IPS-NIHi11 (cell line): ENCODE results near the gene SLC19A2.
"Not testable (repeated sequence)": the region's sequence is repeated elsewhere in the genome, so short reads cannot be mapped to it uniquely, and the experiment has no call there.

Experiments
- DNase-seq: peaks from one replicate; pipeline ENCODE4 v3.0.0; 2012; ENCODE audit warnings: mixed read lengths, low spot score

The SLC19A2 gene

GRCh38 chr1:169509354-169509753 lies 23.6 kb upstream of the SLC19A2 start:
- DNase-seq, result no peak

GRCh38 chr1:169508432-169509338 lies 22.9 kb upstream of the SLC19A2 start:
- DNase-seq, result no peak

DNA sequence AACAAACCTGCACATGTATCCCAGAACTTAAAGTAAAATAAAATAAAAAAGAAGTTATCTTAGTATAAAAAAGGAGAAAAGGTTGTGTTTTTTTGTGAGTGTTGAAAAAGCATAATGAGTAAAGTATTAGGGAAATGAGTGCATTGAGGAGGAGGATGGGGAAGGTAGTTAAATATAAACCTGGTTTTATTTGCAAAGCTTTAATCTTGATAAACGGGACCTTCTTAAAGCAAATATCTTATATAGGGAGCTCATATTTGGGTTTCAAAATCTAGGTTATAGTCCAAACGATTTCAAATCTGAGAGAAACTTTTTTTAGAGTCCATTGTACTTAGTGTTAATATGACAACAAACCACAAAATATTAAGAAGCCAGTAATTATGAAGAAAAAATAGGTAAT lies 21.7 kb upstream of the SLC19A2 start:
- DNase-seq, result no peak

- not testable (repeated sequence) for DNase-seq
These were observed 17.9 kb upstream of the SLC19A2 start for GRCh38 chr1:169503601-169504000.

DNA sequence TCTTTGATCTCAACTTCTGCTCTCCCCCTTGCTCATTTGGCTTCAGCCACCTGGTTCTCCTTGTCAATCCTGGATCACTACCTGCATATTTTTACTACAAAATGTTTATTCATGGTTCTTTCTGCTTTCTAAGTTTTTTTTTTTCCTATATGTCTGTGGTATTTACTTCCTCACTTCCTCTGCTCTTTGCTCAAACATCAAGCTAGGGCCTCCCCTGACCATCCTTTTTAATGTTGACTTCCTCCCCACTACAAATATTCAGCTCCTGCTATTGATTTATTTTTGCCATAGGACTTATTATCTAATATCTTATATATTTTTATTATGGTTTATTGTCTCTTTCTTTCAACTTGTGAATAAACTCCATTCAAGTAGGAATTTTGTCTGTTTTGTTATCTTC lies 14.1 kb upstream of the SLC19A2 start:
- no peak for DNase-seq

- DNase-seq, result no peak
These were observed 11.6 kb upstream of the SLC19A2 start for GRCh38 chr1:169497317-169497716.

- no peak for DNase-seq
These were observed 10.2 kb upstream of the SLC19A2 start for GRCh38 chr1:169495916-169496315.

- DNase-seq, result no peak
These were observed 9.5 kb upstream of the SLC19A2 start for GRCh38 chr1:169495046-169495775.

DNA sequence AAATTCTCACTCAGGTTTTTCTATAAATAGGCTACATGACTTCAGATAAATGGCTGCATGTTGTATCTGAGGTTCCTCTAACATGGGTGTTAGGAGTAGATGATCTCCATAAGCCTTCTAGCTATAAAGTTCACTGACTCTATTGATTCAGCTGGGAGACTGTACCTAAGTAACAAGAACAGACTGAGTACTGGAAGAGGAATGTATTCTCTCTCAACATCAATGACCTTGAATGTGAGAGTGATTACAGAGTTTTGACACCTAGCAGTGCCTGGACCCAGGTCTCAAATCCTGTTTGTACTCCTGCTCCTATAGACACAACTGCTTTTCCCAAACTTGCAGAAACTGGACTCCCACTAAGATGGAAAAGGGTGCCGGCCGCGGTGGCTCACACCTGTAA lies 8.6 kb upstream of the SLC19A2 start:
- DNase-seq, result no peak

DNA sequence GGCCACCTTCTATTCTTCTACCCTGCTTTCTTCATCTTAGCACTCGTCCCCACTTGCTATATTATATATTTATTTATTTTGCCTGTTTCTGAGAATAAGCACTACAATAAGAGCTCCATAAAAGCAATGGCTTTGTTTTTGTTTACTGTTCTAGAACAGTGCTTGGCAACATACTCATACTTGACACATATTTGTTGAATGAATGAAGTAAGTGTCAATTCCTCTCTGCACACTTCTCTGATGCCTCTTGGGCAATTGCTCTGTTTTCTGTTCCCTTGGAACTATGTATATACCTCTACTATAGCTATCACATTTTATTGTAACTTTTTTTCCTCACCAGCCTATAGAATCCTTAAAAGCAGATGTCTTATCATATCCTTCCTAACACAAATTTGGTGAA lies 7.5 kb upstream of the SLC19A2 start:
- no peak for DNase-seq

DNA sequence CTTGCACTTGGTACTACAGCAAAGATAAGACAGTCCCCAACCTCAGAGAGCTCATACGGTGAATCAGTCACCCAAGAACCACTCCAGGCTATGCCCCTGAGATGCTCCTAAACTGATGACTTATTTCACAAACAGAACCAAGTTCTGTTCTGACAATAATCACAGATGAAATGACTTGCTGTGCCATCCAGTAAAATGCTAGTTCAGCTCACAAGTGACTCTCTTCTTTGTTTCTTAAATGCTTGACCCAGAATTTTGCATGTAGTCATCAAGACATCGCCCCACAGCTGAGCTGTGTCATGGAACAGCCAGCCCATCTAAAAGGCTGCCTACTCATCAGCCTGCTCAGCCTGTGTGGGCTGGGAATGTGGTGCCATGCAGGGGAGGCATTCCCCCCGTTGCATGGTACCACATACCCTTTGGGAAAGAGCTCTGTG lies 6.1 kb upstream of the SLC19A2 start:
- no peak for DNase-seq

DNA sequence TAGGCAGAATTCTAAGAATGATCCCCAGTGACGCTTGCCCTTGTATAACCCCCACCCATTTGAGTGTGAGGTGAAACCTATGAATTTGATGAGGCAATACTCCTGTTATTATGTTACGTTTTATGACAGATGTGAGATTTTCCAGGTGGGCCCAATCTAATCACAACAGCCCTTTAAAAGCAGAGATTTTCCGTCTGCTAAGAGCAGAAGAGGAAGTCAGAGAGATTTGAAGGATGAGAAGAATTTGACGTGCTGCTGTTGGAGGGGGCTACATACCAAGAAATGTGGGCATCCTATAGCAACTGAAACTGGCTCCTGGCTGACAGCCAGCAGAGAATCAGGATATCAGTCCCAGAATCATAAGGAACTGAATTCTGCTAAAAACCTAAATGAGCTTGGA lies 2.4 kb upstream of the SLC19A2 start:
- no peak for DNase-seq

GRCh38 chr1:169487561-169487960 lies 1.8 kb upstream of the SLC19A2 start:
- DNase-seq, result no peak

DNA sequence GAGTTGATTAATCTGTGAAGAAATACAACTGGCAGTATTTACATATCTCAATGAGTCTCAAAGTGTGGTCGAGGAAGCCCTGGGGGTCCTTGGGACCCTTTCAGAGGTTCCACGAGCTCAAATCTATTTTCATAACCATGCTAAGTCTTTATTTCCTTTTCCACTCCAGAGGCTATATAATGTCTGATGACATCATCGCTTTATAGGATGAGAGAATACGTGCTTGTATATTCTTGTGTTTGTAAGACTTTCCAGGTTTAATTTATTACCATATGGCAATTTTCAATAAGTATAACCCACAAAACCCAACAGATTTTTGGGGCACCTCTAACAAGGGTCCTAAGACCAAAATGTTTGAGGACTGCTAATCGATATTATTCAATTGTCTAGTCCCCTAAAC lies 1.4 kb upstream of the SLC19A2 start:
- no peak for DNase-seq

- DNase-seq, result no peak
These were observed 722 bp upstream of the SLC19A2 start for GRCh38 chr1:169486281-169487051.

GRCh38 chr1:169484683-169485430 lies 887 bp downstream of the SLC19A2 start:
- DNase-seq, result peak; percentile 25

DNA sequence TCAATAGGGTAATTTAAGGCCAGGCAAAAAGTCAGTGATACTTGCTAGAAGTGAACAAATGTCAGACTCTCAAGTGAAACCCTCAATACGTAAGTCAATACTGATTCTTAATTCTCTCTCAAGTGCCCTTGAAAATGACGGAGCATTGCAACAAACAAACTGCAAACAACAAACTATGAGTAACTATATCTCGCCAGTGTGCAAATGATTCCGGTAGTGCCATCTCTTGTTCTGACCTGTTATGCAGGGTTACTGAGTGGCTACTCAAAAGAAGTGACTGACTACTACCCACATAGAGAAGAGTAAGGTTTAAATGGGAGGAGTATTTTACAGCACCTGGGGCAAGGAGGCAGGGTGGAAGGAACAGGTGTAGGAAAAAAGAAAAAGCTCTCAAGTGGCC lies 1.6 kb downstream of the SLC19A2 start:
- no peak for DNase-seq

DNA sequence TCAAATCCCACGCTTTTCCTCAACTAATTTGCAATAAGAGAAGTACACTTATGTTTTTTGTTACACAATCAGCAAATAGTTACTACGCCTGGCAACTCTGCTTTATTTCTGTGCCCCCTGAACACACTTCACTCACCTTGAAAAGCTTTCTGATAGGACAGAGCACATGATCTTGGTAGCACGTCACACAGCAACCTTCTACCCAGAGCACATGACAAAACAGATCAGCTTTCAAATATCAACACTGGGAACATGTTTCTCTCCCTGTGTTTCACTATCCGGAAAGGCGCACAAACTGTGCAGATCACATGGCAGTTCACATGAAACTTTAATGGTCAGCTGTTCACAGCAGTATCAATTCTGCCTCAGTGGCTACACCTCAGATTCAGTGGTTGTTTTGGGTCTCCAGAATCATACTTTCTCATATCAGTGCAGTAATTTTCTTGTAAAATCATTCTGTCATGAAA lies 2.2 kb downstream of the SLC19A2 start:
- DNase-seq, result no peak

- DNase-seq, result no peak
These were observed 6.2 kb downstream of the SLC19A2 start for GRCh38 chr1:169479363-169480066.

- DNase-seq, result no peak
These were observed 7.6 kb downstream of the SLC19A2 start for GRCh38 chr1:169478094-169478672.
